ENCODE measurements around the gene OR10K2. TPM values are rescaled to one million over a fixed set of nuclear protein-coding genes. Genes with fewer than 3 reads are reported as not detected.
"Not testable (repeated sequence)": the region's sequence is repeated elsewhere in the genome, so short reads cannot be mapped to it uniquely, and the experiment has no call there.

OR10K2 gene
- polyA plus RNA-seq, 1 donor: not detected

GRCh38 chr1:158417586-158417985, 8.5 kb downstream of the OR10K2 start:
- no peak for DNase-seq
- H3K27ac ChIP-seq (ENCODE audit: low read length): no peak overlapping the region
- no peaks in the 10 kb centered on the region for H3K27me3 ChIP-seq (ENCODE audit: control insufficient read depth, insufficient read depth, low read length)
- H3K4me3 ChIP-seq (ENCODE audit: low read length): no peak overlapping the region
- no peaks in the 10 kb centered on the region for H3K36me3 ChIP-seq (ENCODE audit: control insufficient read depth, insufficient read depth, low read length)
- no peaks in the 10 kb centered on the region for H3K4me1 ChIP-seq (ENCODE audit: control insufficient read depth, insufficient read depth, low read length)
- no peaks in the 10 kb centered on the region for H3K9me3 ChIP-seq (ENCODE audit: control insufficient read depth, low read depth, low read length)

- Histone ChIP-seq H3K27me3 (ENCODE audit: control insufficient read depth, insufficient read depth, low read length) (no peaks in the 10 kb centered on the region), H3K4me1 (ENCODE audit: control insufficient read depth, insufficient read depth, low read length) (no peaks in the 10 kb centered on the region), H3K27ac (ENCODE audit: low read length) (no peak overlapping the region), H3K9me3 (ENCODE audit: control insufficient read depth, low read depth, low read length) (no peaks in the 10 kb centered on the region), H3K4me3 (ENCODE audit: low read length) (no peak overlapping the region), H3K36me3 (ENCODE audit: control insufficient read depth, insufficient read depth, low read length) (no peaks in the 10 kb centered on the region)
- DNase-seq: no peak
- 79% methylated on average over 2 of the region's 4 CpGs for WGBS (ENCODE audit: insufficient coverage, low lambda C conversion rate)
These were observed 11.2 kb downstream of the OR10K2 start for GRCh38 chr1:158414651-158415345.

GRCh38 chr1:158407092-158407491, 18.9 kb downstream of the OR10K2 start:
- WGBS (ENCODE audit: insufficient coverage, low lambda C conversion rate): no CpG with 5 or more reads among the region's 5 CpGs
- no peaks in the 10 kb centered on the region for H3K36me3 ChIP-seq (ENCODE audit: control insufficient read depth, insufficient read depth, low read length)
- DNase-seq: no peak
- H3K9me3 ChIP-seq (ENCODE audit: control insufficient read depth, low read depth, low read length): no peaks in the 10 kb centered on the region
- H3K27ac ChIP-seq (ENCODE audit: low read length): no peak overlapping the region
- no peaks in the 10 kb centered on the region for H3K27me3 ChIP-seq (ENCODE audit: control insufficient read depth, insufficient read depth, low read length)
- no peaks in the 10 kb centered on the region for H3K4me1 ChIP-seq (ENCODE audit: control insufficient read depth, insufficient read depth, low read length)
- no peak overlapping the region for H3K4me3 ChIP-seq (ENCODE audit: low read length)

DNA sequence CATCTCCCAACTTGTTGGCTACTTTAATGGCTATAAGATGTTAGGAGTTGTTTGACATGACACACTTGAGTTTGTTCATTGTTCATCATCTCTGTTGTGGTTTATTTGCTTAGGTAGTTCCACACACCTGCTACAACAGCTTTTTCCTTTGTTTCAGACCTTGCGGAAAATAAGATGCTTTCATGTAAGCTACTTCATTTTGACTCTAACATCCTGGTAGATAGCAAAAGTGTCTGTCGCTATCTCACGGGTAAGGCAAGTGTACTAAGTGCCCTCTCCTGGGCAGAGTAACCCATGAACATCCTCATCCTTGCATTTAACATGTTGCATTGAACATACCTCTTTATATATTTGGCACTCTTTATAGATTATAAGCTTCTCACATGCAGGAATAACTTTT, 25.2 kb downstream of the OR10K2 start:
- H3K27me3 ChIP-seq (ENCODE audit: control insufficient read depth, insufficient read depth, low read length): no peaks in the 10 kb centered on the region
- no peak for DNase-seq
- no peak overlapping the region for H3K4me3 ChIP-seq (ENCODE audit: low read length)
- no peak overlapping the region for H3K27ac ChIP-seq (ENCODE audit: low read length)
- H3K9me3 ChIP-seq (ENCODE audit: control insufficient read depth, low read depth, low read length): no peaks in the 10 kb centered on the region
- 100% methylated on average over 1 of the region's 3 CpGs for WGBS (ENCODE audit: insufficient coverage, low lambda C conversion rate)
- H3K4me1 ChIP-seq (ENCODE audit: control insufficient read depth, insufficient read depth, low read length): no peaks in the 10 kb centered on the region
- H3K36me3 ChIP-seq (ENCODE audit: control insufficient read depth, insufficient read depth, low read length): no peaks in the 10 kb centered on the region

- Histone ChIP-seq H3K36me3 (ENCODE audit: control insufficient read depth, insufficient read depth, low read length) (no peaks in the 10 kb centered on the region), H3K4me1 (ENCODE audit: control insufficient read depth, insufficient read depth, low read length) (no peaks in the 10 kb centered on the region), H3K27ac (ENCODE audit: low read length) (no peak within 1 kb of the TSS), H3K9me3 (ENCODE audit: control insufficient read depth, low read depth, low read length) (no peaks in the 10 kb centered on the region), H3K4me3 (ENCODE audit: low read length) (no peak within 1 kb of the TSS), H3K27me3 (ENCODE audit: control insufficient read depth, insufficient read depth, low read length) (no peaks in the 10 kb centered on the region)
- no peak for DNase-seq
- no CpG with 5 or more reads among the region's 5 CpGs for WGBS (ENCODE audit: insufficient coverage, low lambda C conversion rate)
These were observed 27.1 kb downstream of the OR10K2 start, which contains the start of gene OR10T2 for GRCh38 chr1:158398818-158399514. Gene OR10T2 (minus strand): TSS chr1:158399466. CDS start chr1:158399466, 0 bp downstream.

- DNase-seq: no peak
- Histone ChIP-seq H3K4me1 (ENCODE audit: control insufficient read depth, insufficient read depth, low read length) (no peaks in the 10 kb centered on the region), H3K27me3 (ENCODE audit: control insufficient read depth, insufficient read depth, low read length) (no peaks in the 10 kb centered on the region), H3K27ac (ENCODE audit: low read length) (no peak overlapping the region), H3K36me3 (ENCODE audit: control insufficient read depth, insufficient read depth, low read length) (no peaks in the 10 kb centered on the region), H3K4me3 (ENCODE audit: low read length) (no peak overlapping the region), H3K9me3 (ENCODE audit: control insufficient read depth, low read depth, low read length) (no peaks in the 10 kb centered on the region)
- WGBS (ENCODE audit: insufficient coverage, low lambda C conversion rate): no CpG with 5 or more reads among the region's 3 CpGs
These were observed 29.4 kb downstream of the OR10K2 start for GRCh38 chr1:158396646-158397045.

DNA sequence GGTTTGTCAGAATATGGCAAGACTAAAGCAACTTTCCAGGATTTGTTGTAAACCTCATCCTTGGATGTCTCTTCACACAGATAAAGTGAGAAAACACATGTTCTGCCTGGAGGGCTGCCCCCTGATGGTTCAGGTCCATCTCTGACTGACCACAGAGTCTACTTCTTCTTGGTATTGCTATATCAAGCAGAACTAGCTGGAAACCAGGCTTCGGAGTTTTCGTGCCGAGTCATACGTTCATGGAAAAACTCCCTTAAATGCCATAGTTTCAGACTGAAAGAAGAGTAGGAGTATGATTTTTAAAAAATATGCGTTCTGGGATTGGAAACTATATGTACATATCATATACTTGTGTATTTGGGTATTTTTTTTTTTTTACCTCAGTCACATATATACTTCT, 32.6 kb downstream of the OR10K2 start:
- Histone ChIP-seq H3K9me3 (ENCODE audit: control insufficient read depth, low read depth, low read length) (no peaks in the 10 kb centered on the region), H3K27ac (ENCODE audit: low read length) (no peak overlapping the region), H3K4me1 (ENCODE audit: control insufficient read depth, insufficient read depth, low read length) (no peaks in the 10 kb centered on the region), H3K36me3 (ENCODE audit: control insufficient read depth, insufficient read depth, low read length) (no peaks in the 10 kb centered on the region), H3K4me3 (ENCODE audit: low read length) (no peak overlapping the region), H3K27me3 (ENCODE audit: control insufficient read depth, insufficient read depth, low read length) (no peaks in the 10 kb centered on the region)
- WGBS (ENCODE audit: insufficient coverage, low lambda C conversion rate): 100% methylated on average over 1 of the region's 5 CpGs
- no peak for DNase-seq

GRCh38 chr1:158391099-158391498, 34.9 kb downstream of the OR10K2 start:
- no peak for DNase-seq
- H3K36me3 ChIP-seq (ENCODE audit: control insufficient read depth, insufficient read depth, low read length): no peaks in the 10 kb centered on the region
- no peak overlapping the region for H3K27ac ChIP-seq (ENCODE audit: low read length)
- no peak overlapping the region for H3K4me3 ChIP-seq (ENCODE audit: low read length)
- H3K27me3 ChIP-seq (ENCODE audit: control insufficient read depth, insufficient read depth, low read length): no peaks in the 10 kb centered on the region
- no peaks in the 10 kb centered on the region for H3K4me1 ChIP-seq (ENCODE audit: control insufficient read depth, insufficient read depth, low read length)
- no peaks in the 10 kb centered on the region for H3K9me3 ChIP-seq (ENCODE audit: control insufficient read depth, low read depth, low read length)

GRCh38 chr1:158390331-158390730, 35.7 kb downstream of the OR10K2 start:
- H3K4me1 ChIP-seq (ENCODE audit: control insufficient read depth, insufficient read depth, low read length): no peaks in the 10 kb centered on the region
- no peaks in the 10 kb centered on the region for H3K36me3 ChIP-seq (ENCODE audit: control insufficient read depth, insufficient read depth, low read length)
- 56% methylated on average over 1 of the region's 1 CpG for WGBS (ENCODE audit: insufficient coverage, low lambda C conversion rate)
- no peaks in the 10 kb centered on the region for H3K27me3 ChIP-seq (ENCODE audit: control insufficient read depth, insufficient read depth, low read length)
- no peak for DNase-seq
- no peak overlapping the region for H3K27ac ChIP-seq (ENCODE audit: low read length)
- H3K9me3 ChIP-seq (ENCODE audit: control insufficient read depth, low read depth, low read length): no peaks in the 10 kb centered on the region
- H3K4me3 ChIP-seq (ENCODE audit: low read length): no peak overlapping the region

DNA sequence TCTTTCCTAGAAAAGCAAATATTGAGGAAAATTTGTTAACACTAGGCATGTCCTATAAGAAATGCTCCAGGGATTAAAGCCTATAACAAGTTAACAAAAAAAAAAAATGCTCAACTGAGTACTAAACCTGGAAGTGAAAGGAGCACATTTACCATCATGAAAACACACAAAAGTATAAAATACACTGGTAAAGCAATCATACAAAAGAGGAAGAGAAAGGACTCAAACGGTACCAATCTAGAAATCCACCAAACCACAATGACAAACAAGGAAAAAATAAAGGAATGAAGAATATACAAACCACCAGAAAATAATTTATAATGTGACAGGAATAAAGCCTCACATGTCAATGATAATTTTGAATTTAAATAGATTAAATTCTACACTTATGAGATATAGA, 51.2 kb downstream of the OR10K2 start:
- H3K9me3 ChIP-seq (ENCODE audit: control insufficient read depth, low read depth, low read length): peaks cover 14% of the 10 kb centered on the region
- no peaks in the 10 kb centered on the region for H3K27me3 ChIP-seq (ENCODE audit: control insufficient read depth, insufficient read depth, low read length)
- H3K4me1 ChIP-seq (ENCODE audit: control insufficient read depth, insufficient read depth, low read length): no peaks in the 10 kb centered on the region
- WGBS (ENCODE audit: insufficient coverage, low lambda C conversion rate): 80% methylated on average over 1 of the region's 1 CpG
- H3K36me3 ChIP-seq (ENCODE audit: control insufficient read depth, insufficient read depth, low read length): no peaks in the 10 kb centered on the region
- no peak overlapping the region for H3K4me3 ChIP-seq (ENCODE audit: low read length)
- no peak for DNase-seq
- no peak overlapping the region for H3K27ac ChIP-seq (ENCODE audit: low read length)

DNA sequence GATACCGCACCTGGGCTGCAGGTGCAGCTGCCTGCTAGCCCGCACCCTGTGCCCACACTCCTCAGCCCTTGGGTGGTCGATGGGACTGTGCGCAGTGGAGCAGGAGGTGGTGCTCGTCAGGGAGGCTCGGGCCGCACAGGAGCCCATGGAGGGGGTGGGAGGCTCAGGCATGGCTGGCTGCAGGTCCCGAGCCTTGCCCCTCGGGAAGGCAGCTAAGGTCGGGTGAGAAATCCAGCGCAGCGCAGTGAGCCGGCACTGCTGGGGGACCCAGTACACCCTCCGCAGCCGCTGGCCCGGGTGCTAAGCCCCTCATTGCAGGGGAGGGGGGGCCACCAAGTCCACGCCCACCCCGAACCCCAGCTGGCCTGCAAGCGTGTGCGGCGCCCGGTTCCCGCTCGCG, 51.9 kb downstream of the OR10K2 start:
- not testable (repeated sequence) for H3K27me3 ChIP-seq (ENCODE audit: control insufficient read depth, insufficient read depth, low read length); H3K36me3 ChIP-seq (ENCODE audit: control insufficient read depth, insufficient read depth, low read length); H3K27ac ChIP-seq (ENCODE audit: low read length); H3K4me1 ChIP-seq (ENCODE audit: control insufficient read depth, insufficient read depth, low read length); H3K4me3 ChIP-seq (ENCODE audit: low read length); DNase-seq
- H3K9me3 ChIP-seq (ENCODE audit: control insufficient read depth, low read depth, low read length): peaks cover 14% of the 10 kb centered on the region
- no CpG with 5 or more reads among the region's 25 CpGs for WGBS (ENCODE audit: insufficient coverage, low lambda C conversion rate)
